Measurements from ENCODE around the gene PIK3C3.

GRCh38 chr18:41949206-41949920 lies 5.7 kb upstream of the PIK3C3 start:
- TF ChIP-seq POLR2A (IDR thresholded peaks at IDR 0.05; ENCODE audit: low read length) (no peak), GATA1 (IDR thresholded peaks at IDR 0.05; ENCODE audit: low read depth, low read length) (no peak)

Measured in erythroblast (primary cell).